ENCODE measurements around the gene PHF12.

The PHF12 gene

DNA sequence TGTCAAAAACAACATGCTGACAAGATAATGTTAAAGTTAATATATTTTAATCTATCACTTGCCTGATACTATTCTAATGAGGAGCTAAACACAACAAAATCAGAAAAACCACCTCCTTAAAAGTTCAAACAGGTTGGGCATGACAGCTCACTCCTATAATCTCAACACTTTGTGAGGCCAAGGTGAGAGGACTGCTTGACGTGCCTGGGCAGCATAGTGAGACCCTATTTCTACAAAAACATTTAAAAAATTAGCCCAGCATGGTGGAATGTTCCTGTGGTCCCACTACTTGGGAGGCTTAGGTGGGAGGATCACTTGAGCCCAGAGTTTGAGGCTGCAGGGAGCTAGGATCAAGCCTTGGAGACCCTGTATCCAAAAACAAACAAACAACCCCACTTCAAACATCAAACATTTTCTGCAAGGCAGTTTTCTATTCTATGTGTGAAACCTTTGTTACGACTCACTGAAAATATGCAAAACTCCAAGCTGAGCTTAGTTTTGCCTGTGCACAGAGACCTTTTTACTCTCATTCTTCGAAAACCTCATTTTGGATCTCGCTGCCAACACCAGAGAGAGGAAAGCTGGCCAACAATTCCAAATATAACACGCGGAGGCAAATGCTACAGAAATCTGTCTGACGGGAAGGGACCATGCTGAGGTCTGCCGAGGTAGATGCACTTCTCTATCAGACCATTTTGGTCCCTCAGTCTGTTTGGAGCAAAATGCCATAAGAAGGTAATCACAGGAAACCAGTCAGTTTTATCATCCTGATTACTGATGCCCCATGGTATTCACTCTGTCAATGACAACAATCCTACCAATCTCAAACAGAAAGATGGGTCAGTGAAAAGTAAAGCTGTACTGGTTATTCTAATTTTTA is 6.2 kb downstream of the PHF12 start:
- Histone ChIP-seq H3K4me2 (ENCODE audit: low read length) (peak overlapping the region; percentile 45; the same call in 1 of the 2 replicates), H3K27me3 (ENCODE audit: insufficient read depth, low read length) (no peaks in the 10 kb centered on the region), H3K27ac (ENCODE audit: low read depth, low read length, poor library complexity, severe bottlenecking) (peak overlapping the region; percentile 21), H3F3A (ENCODE audit: insufficient read depth, low read length) (no peaks in the 10 kb centered on the region), H3K79me2 (ENCODE audit: insufficient read depth, low read length) (peaks cover 97% of the 10 kb centered on the region), H2AFZ (ENCODE audit: low read length) (no peak overlapping the region), H3K9me3 (ENCODE audit: low read length) (no peaks in the 10 kb centered on the region), H4K20me1 (ENCODE audit: insufficient read depth, low read length) (peaks cover 6% of the 10 kb centered on the region; the same call in 1 of the 2 replicates), H3K9me2 (ENCODE audit: low read depth, low read length) (no peaks in the 10 kb centered on the region), H3K4me1 (ENCODE audit: insufficient read depth, low read length, severe bottlenecking) (peaks cover 56% of the 10 kb centered on the region), H3K36me3 (ENCODE audit: insufficient read depth, low read length) (peaks cover 61% of the 10 kb centered on the region), H3K4me3 (ENCODE audit: low read depth, low read length, poor library complexity, severe bottlenecking) (no peak overlapping the region), H3K9ac (ENCODE audit: low read length) (peak overlapping the region; percentile 6; the same call in 1 of the 2 replicates)
- TF ChIP-seq EZH2 (IDR thresholded peaks at IDR 0.05; ENCODE audit: borderline replicate concordance, low read length), result no peak
- TF ChIP-seq, protein P1, sequence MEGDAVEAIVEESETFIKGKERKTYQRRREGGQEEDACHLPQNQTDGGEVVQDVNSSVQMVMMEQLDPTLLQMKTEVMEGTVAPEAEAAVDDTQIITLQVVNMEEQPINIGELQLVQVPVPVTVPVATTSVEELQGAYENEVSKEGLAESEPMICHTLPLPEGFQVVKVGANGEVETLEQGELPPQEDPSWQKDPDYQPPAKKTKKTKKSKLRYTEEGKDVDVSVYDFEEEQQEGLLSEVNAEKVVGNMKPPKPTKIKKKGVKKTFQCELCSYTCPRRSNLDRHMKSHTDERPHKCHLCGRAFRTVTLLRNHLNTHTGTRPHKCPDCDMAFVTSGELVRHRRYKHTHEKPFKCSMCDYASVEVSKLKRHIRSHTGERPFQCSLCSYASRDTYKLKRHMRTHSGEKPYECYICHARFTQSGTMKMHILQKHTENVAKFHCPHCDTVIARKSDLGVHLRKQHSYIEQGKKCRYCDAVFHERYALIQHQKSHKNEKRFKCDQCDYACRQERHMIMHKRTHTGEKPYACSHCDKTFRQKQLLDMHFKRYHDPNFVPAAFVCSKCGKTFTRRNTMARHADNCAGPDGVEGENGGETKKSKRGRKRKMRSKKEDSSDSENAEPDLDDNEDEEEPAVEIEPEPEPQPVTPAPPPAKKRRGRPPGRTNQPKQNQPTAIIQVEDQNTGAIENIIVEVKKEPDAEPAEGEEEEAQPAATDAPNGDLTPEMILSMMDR (IDR thresholded peaks at IDR 0.05; ENCODE audit: low read length), result no peak

DNA sequence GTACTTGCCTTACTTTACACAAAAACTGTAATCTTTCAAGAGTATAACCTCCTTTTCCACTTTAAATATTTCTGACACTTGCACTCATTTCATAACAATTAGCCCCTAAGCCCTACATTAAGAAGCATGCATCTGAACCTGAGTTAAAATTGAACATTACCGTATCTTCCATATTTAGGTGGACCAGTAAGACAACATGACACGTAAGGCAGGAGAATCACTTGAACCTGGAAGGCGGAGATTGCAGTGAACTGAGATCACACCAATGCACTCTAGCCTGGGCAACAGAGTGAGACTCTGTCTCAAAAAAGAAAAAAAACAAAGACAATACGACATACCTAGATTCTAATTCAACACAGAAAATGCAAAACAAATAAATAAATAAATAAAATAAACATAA is 7.0 kb downstream of the PHF12 start:
- Histone ChIP-seq H3K4me1 (ENCODE audit: insufficient read depth, low read length, severe bottlenecking) (peaks cover 57% of the 10 kb centered on the region), H3K9me2 (ENCODE audit: low read depth, low read length) (no peaks in the 10 kb centered on the region), H3K9ac (ENCODE audit: low read length) (no peak overlapping the region), H3K4me2 (ENCODE audit: low read length) (no peak overlapping the region), H3K36me3 (ENCODE audit: insufficient read depth, low read length) (peaks cover 68% of the 10 kb centered on the region), H3K4me3 (ENCODE audit: low read depth, low read length, poor library complexity, severe bottlenecking) (no peak overlapping the region), H3F3A (ENCODE audit: insufficient read depth, low read length) (no peaks in the 10 kb centered on the region), H3K9me3 (ENCODE audit: low read length) (no peaks in the 10 kb centered on the region), H3K79me2 (ENCODE audit: insufficient read depth, low read length) (peaks cover 98% of the 10 kb centered on the region), H2AFZ (ENCODE audit: low read length) (no peak overlapping the region), H3K27me3 (ENCODE audit: insufficient read depth, low read length) (no peaks in the 10 kb centered on the region), H4K20me1 (ENCODE audit: insufficient read depth, low read length) (peaks cover 6% of the 10 kb centered on the region; the same call in 1 of the 2 replicates), H3K27ac (ENCODE audit: low read depth, low read length, poor library complexity, severe bottlenecking) (no peak overlapping the region)
- TF ChIP-seq, protein P1 (IDR thresholded peaks at IDR 0.05; ENCODE audit: low read length), result no peak
- TF ChIP-seq EZH2 (IDR thresholded peaks at IDR 0.05; ENCODE audit: borderline replicate concordance, low read length), result no peak

GRCh38 chr17:28942925-28943324 is 8.4 kb downstream of the PHF12 start:
- Histone ChIP-seq H3K4me1 (ENCODE audit: insufficient read depth, low read length, severe bottlenecking) (peaks cover 56% of the 10 kb centered on the region), H3K9me2 (ENCODE audit: low read depth, low read length) (no peaks in the 10 kb centered on the region)

More at GRCh38 chr17:28942925-28943324, 8.4 kb downstream of the PHF12 start:
- no peak overlapping the region for H3K9ac ChIP-seq (ENCODE audit: low read length)
- H4K20me1 ChIP-seq (ENCODE audit: insufficient read depth, low read length), result peaks cover 6% of the 10 kb centered on the region; the same call in 1 of the 2 replicates
- H3K36me3 ChIP-seq (ENCODE audit: insufficient read depth, low read length), result peaks cover 69% of the 10 kb centered on the region
- no peak overlapping the region for H3K27ac ChIP-seq (ENCODE audit: low read depth, low read length, poor library complexity, severe bottlenecking)
- H3F3A ChIP-seq (ENCODE audit: insufficient read depth, low read length), result no peaks in the 10 kb centered on the region
- no peaks in the 10 kb centered on the region for H3K9me3 ChIP-seq (ENCODE audit: low read length)
- H3K27me3 ChIP-seq (ENCODE audit: insufficient read depth, low read length), result no peaks in the 10 kb centered on the region
- peaks cover 96% of the 10 kb centered on the region for H3K79me2 ChIP-seq (ENCODE audit: insufficient read depth, low read length)
- H3K4me3 ChIP-seq (ENCODE audit: low read depth, low read length, poor library complexity, severe bottlenecking), result no peak overlapping the region
- H2AFZ ChIP-seq (ENCODE audit: low read length), result no peak overlapping the region
- H3K4me2 ChIP-seq (ENCODE audit: low read length), result no peak overlapping the region
- TF ChIP-seq, protein P1 (IDR thresholded peaks at IDR 0.05; ENCODE audit: low read length), result no peak
- TF ChIP-seq EZH2 (IDR thresholded peaks at IDR 0.05; ENCODE audit: borderline replicate concordance, low read length), result no peak
